Thymus (tissue), 11 donors: ENCODE measurements around the gene REEP6. TPM values are rescaled to one million over a fixed set of nuclear protein-coding genes. Genes with fewer than 3 reads are reported as not detected.

Source experiments
- DNase-seq, 9 donors: peaks; one replicate each; pipeline ENCODE4 v3.0.0-alpha.2; 2013; ENCODE audit warnings: low spot score in 9 of 9, low read depth in 6 of 9, missing footprints in 1 of 9
- H3K27ac ChIP-seq, 2 donors: one replicate each; pipeline ENCODE4 v1.5.1; 2013; ENCODE audit warnings: control low read depth in 1 of 2, low read depth in 1 of 2, low read length in 1 of 2, mild to moderate bottlenecking in 1 of 2, moderate library complexity in 1 of 2
- H3K27me3 ChIP-seq, 2 donors: one replicate each; pipeline ENCODE4 v1.5.1; 2013; ENCODE audit warnings: low read length in 1 of 2; ENCODE audit not compliant: control insufficient read depth in 2 of 2, insufficient read depth in 1 of 2
- H3K36me3 ChIP-seq, 2 donors: one replicate each; pipeline ENCODE4 v1.5.1; 2013; ENCODE audit warnings: low read length in 1 of 2, mild to moderate bottlenecking in 1 of 2, moderate library complexity in 1 of 2; ENCODE audit not compliant: control insufficient read depth in 2 of 2, insufficient read depth in 2 of 2
- H3K4me1 ChIP-seq, 2 donors: one replicate each; pipeline ENCODE4 v1.5.1; 2013; ENCODE audit warnings: low read length in 2 of 2; ENCODE audit not compliant: control insufficient read depth in 2 of 2, insufficient read depth in 2 of 2
- H3K4me3 ChIP-seq, 2 donors: one replicate each; pipeline ENCODE4 v1.5.1; 2013; ENCODE audit warnings: low read length in 2 of 2, control low read depth in 1 of 2, mild to moderate bottlenecking in 1 of 2
- H3K9me3 ChIP-seq, 2 donors: one replicate each; pipeline ENCODE4 v1.5.1; 2013; ENCODE audit warnings: low read length in 1 of 2, mild to moderate bottlenecking in 1 of 2; ENCODE audit not compliant: control insufficient read depth in 2 of 2, insufficient read depth in 1 of 2
- WGBS: extraction: QIAGEN DNeasy Blood & Tissue Kit; methylation state at CpG from one replicate; pipeline ENCODE4 v1.1.7; 2013; 5-methylcytosine and 5-hydroxymethylcytosine counted together
- polyA plus RNA-seq: library from polyadenylated mRNA; stranded (reverse); fragments of 200-250 nt; gene quantifications from one replicate; pipeline ENCODE4 v1.2.3, GENCODE V29; 2013
- total RNA-seq: library from RNA; stranded (reverse); fragments of 120-200 nt; gene quantifications from one replicate; pipeline ENCODE4 v1.2.4, GENCODE V29; 2013
- donor health status: healthy.

Gene REEP6
- total and polyA plus RNA-seq, 2 donors: 0.66 to 1.9 TPM

- DNase-seq: no peak
- no peaks in the 10 kb centered on the region for H3K4me1 ChIP-seq
- no peak within 1 kb of the TSS for H3K27ac ChIP-seq
- H3K9me3 ChIP-seq: peaks cover 0 to 4% of the 10 kb centered on the region in 2 donors
- no peaks in the 10 kb centered on the region for H3K36me3 ChIP-seq
- 12% methylated on average over 92 of the region's 92 CpGs for WGBS
- H3K4me3 ChIP-seq: no peak within 1 kb of the TSS
- H3K27me3 ChIP-seq: peaks cover 36 to 63% of the 10 kb centered on the region in 2 donors
These were observed 32.7 kb downstream of the REEP6 start, which contains the start of gene PLK5 for GRCh38 chr19:1523412-1524286. TSS of gene PLK5 (plus strand) at chr19:1524077. CDS start at chr19:1526997, 2,920 bp downstream.

GRCh38 chr19:1524287-1524971, 33.4 kb downstream of the REEP6 start:
- peaks cover 36 to 62% of the 10 kb centered on the region in 2 donors for H3K27me3 ChIP-seq
- no peaks in the 10 kb centered on the region for H3K36me3 ChIP-seq
- DNase-seq: no peak
- no peak overlapping the region for H3K27ac ChIP-seq
- H3K4me1 ChIP-seq: no peaks in the 10 kb centered on the region
- WGBS: 20% methylated on average over 49 of the region's 49 CpGs
- no peak overlapping the region for H3K4me3 ChIP-seq
- peaks cover 0 to 4% of the 10 kb centered on the region in 2 donors for H3K9me3 ChIP-seq

GRCh38 chr19:1524972-1525325, 34.0 kb downstream of the REEP6 start:
- Histone ChIP-seq H3K4me1 (no peaks in the 10 kb centered on the region), H3K9me3 (peaks cover 0 to 4% of the 10 kb centered on the region in 2 donors), H3K27me3 (peaks cover 36 to 64% of the 10 kb centered on the region in 2 donors), H3K27ac (no peak overlapping the region), H3K4me3 (no peak overlapping the region), H3K36me3 (no peaks in the 10 kb centered on the region)
- no peak for DNase-seq
- 74% methylated on average over 17 of the region's 17 CpGs for WGBS

GRCh38 chr19:1525343-1525742, 34.4 kb downstream of the REEP6 start:
- Histone ChIP-seq H3K4me3 (no peak overlapping the region), H3K9me3 (peaks cover 0 to 4% of the 10 kb centered on the region in 2 donors), H3K27me3 (peaks cover 36 to 60% of the 10 kb centered on the region in 2 donors), H3K27ac (no peak overlapping the region), H3K36me3 (no peaks in the 10 kb centered on the region), H3K4me1 (no peaks in the 10 kb centered on the region)
- no peak for DNase-seq
- 66% methylated on average over 31 of the region's 31 CpGs for WGBS

- no peak for DNase-seq
- Histone ChIP-seq H3K27ac (no peak overlapping the region), H3K4me3 (no peak overlapping the region), H3K27me3 (peaks cover 36 to 59% of the 10 kb centered on the region in 2 donors), H3K36me3 (no peaks in the 10 kb centered on the region), H3K4me1 (no peaks in the 10 kb centered on the region), H3K9me3 (peaks cover 0 to 4% of the 10 kb centered on the region in 2 donors)
- 84% methylated on average over 33 of the region's 33 CpGs for WGBS
These were observed 35.2 kb downstream of the REEP6 start for GRCh38 chr19:1526066-1526778.

GRCh38 chr19:1526979-1527649, 36.1 kb downstream of the REEP6 start:
- 84% methylated on average over 18 of the region's 18 CpGs for WGBS
- no peaks in the 10 kb centered on the region for H3K4me1 ChIP-seq
- no peak overlapping the region for H3K27ac ChIP-seq
- no peak overlapping the region for H3K4me3 ChIP-seq
- no peaks in the 10 kb centered on the region for H3K36me3 ChIP-seq
- H3K9me3 ChIP-seq: peaks cover 0 to 4% of the 10 kb centered on the region in 2 donors
- DNase-seq: no peak
- H3K27me3 ChIP-seq: peaks cover 31 to 53% of the 10 kb centered on the region in 2 donors

- no peak overlapping the region for H3K4me3 ChIP-seq
- DNase-seq: no peak
- no peak overlapping the region for H3K27ac ChIP-seq
- H3K27me3 ChIP-seq: peaks cover 27 to 47% of the 10 kb centered on the region in 2 donors
- H3K36me3 ChIP-seq: no peaks in the 10 kb centered on the region
- H3K4me1 ChIP-seq: no peaks in the 10 kb centered on the region
- H3K9me3 ChIP-seq: peaks cover 0 to 4% of the 10 kb centered on the region in 2 donors
- WGBS: 85% methylated on average over 27 of the region's 27 CpGs
These were observed 36.8 kb downstream of the REEP6 start for GRCh38 chr19:1527650-1528309.

- Histone ChIP-seq H3K36me3 (no peaks in the 10 kb centered on the region), H3K4me1 (no peaks in the 10 kb centered on the region), H3K9me3 (no peaks in the 10 kb centered on the region), H3K27me3 (peaks cover 17 to 37% of the 10 kb centered on the region in 2 donors), H3K4me3 (no peak overlapping the region), H3K27ac (no peak overlapping the region)
- WGBS: 82% methylated on average over 22 of the region's 23 CpGs
- no peak for DNase-seq
These were observed 37.8 kb downstream of the REEP6 start for GRCh38 chr19:1528596-1529429.
